Neutrophil (primary cell): ENCODE data around the gene ASB13.
A peak's percentile ranks its signal among the peaks of the same experiment; 100 is the strongest.

Experiments
- H3K27ac ChIP-seq: fragments of 200-600 bp; sonication (generic); 2 replicates; pipeline ENCODE4 v1.5.1; 2016; ENCODE audit warnings: mild to moderate bottlenecking, moderate library complexity
- H3K27me3 ChIP-seq: fragments of 200-600 bp; sonication (generic); 2 replicates; pipeline ENCODE4 v1.6.0; 2016; ENCODE audit warnings: mild to moderate bottlenecking
- H3K36me3 ChIP-seq: fragments of 200-600 bp; sonication (generic); 2 replicates; pipeline ENCODE4 v1.5.1; 2017
- H3K4me1 ChIP-seq, 2 experiments: fragments of 200-600 bp in 1 of 2; sonication (generic) in 1 of 2; 1 replicate in 1 of 2; 2 replicates in 1 of 2; pipeline versions ENCODE4 v1.5.1 to v1.6.1; 2013 to 2016; ENCODE audit warnings: low read depth in 1 of 2, low read length in 1 of 2, mild to moderate bottlenecking in 1 of 2, moderate library complexity in 1 of 2; ENCODE audit not compliant: control insufficient read depth in 1 of 2, insufficient read depth in 1 of 2
- H3K4me3 ChIP-seq, 2 experiments: fragments of 200-600 bp in 1 of 2; sonication (generic) in 1 of 2; 1 replicate in 1 of 2; 2 replicates in 1 of 2; pipeline ENCODE4 v1.5.1; 2013 to 2016; ENCODE audit warnings: low read depth in 1 of 2, low read length in 1 of 2, mild to moderate bottlenecking in 1 of 2, moderate library complexity in 1 of 2
- H3K9me3 ChIP-seq: fragments of 200-600 bp; sonication (generic); 2 replicates; pipeline ENCODE4 v1.5.1; 2016
- CTCF ChIP-seq: fragments of 200-600 bp; sonication (generic); IDR thresholded peaks from 2 replicates; pipeline ENCODE4 v1.5.1; 2016; ENCODE audit warnings: antibody characterized with exemption

The ASB13 gene

GRCh38 chr10:5688587-5688986 is 22.2 kb upstream of the ASB13 start:
- Histone ChIP-seq H3K36me3 (no peaks in the 10 kb centered on the region), H3K27me3 (no peaks in the 10 kb centered on the region), H3K27ac (no peak overlapping the region), H3K4me1 (peaks cover 36 to 37% of the 10 kb centered on the region in 2 experiments), H3K4me3 (no peak overlapping the region), H3K9me3 (no peaks in the 10 kb centered on the region)
- TF ChIP-seq CTCF: no peak

DNA sequence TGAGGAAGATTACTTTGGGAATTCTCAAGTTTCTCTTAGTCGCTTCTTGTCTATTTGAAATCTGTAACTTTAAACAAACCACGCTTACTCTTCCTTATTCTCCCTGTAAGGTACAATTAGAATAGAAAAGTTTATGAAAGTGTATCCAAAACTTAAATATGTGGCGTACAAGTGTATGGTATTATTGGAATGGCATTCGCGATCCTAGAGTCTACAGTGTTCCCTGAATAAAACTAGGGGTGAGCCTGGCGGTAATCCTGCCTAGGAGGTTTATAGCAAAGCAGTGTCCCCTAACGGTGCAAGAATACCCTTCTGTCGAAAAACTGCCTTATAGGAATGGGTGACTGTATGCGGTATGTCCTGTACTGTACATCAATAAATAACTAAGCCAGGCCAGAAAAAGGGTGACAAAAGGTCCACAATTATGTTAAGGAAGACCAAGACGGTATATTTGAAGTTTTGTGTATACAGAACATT is 19.4 kb upstream of the ASB13 start:
- Histone ChIP-seq H3K27ac (peak overlapping the region; percentile 94), H3K9me3 (no peaks in the 10 kb centered on the region), H3K4me1 (peaks cover 19 to 23% of the 10 kb centered on the region in 2 experiments), H3K4me3 (peak overlapping the region; percentile 89 to 94), H3K36me3 (no peaks in the 10 kb centered on the region), H3K27me3 (no peaks in the 10 kb centered on the region)
- no peak for TF ChIP-seq CTCF

DNA sequence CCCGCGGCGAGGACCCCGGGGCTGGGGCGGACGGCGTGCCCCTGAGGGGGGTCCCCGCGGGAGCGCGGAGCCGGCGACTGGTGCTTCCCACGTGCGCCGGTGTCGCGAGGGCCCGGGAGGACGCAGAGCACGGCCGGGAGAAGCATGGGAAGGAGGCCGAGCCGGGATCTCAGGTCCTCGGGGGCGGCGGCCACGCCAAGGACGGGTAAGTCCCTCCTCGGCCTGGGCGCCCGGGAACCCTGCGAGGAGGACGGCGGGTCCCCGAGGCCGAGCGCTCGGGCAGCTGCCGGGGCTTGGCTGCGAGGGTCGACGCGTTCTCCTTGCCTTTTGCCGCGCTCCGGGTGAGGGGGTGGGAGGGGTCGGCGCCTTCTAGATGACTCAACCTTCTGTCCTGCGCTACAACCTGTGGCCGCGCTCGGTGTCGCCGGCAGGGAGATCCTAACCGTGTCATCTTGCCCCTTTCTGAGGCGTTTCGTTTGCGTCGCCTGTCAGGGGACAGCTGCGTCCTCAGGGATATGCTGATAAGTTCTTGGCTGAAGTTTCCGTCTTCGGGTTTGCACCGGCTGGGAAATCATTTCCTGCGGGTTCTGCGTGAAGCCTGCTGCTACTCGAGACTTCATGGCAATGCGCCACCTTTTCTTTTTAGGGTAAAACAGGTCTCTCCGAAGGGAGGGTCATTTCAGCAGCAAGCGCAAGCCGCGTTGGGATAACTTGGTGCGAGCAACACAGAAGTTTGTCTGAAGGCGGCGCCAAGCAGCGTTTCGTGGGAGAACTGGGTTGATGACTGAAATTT is 18.8 kb upstream of the ASB13 start:
- Histone ChIP-seq H3K4me1 (peaks cover 19 to 23% of the 10 kb centered on the region in 2 experiments), H3K27me3 (no peaks in the 10 kb centered on the region), H3K4me3 (peak overlapping the region; percentile 89 to 94), H3K9me3 (no peaks in the 10 kb centered on the region), H3K27ac (peak overlapping the region; percentile 94), H3K36me3 (no peaks in the 10 kb centered on the region)
- peak; percentile 17 for TF ChIP-seq CTCF

DNA sequence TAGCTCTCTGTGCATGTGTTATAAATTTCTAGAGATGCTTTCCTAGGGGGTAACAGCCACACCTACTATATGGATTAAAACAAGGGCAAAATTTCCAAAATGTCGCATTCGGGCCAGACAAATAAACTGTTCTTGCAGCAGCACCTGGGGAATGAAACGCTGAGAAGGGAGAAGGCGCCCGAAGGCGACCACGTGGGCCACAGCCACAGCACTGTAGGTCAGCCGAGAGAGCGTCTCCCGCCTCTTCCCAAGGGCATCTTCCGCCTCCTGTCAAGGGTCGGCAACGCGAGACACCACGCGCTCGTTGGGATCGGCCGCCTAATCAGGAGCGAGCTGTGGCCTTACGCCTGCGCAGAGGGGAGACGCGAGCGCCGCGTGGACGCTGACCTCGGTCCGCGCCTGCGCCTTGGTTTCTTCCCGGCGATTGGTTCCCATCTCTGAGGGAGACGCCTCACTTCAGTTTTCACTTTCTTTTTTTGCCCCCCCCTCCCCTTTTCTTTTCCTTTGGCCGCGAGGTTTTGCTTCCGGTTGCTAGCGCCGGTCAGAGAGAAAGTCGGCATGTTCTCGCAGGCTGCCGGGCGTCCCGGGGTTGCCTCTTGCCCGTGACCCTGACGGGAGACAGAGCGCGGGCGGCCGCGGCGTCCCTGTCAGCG is 18.0 kb upstream of the ASB13 start, which contains the start of gene TASOR2:
Gene TASOR2, plus strand, starts transcription at position 521 of the 653 bp plus-strand sequence. CDS start 35,805 bp downstream, outside the sequence.
- no peak for TF ChIP-seq CTCF
- peak within 1 kb of the TSS; percentile 89 to 94 for H3K4me3 ChIP-seq
- H3K4me1 ChIP-seq: peaks cover 23 to 25% of the 10 kb centered on the region in 2 experiments
- no peaks in the 10 kb centered on the region for H3K9me3 ChIP-seq
- no peaks in the 10 kb centered on the region for H3K36me3 ChIP-seq
- H3K27me3 ChIP-seq: no peaks in the 10 kb centered on the region
- peak within 1 kb of the TSS; percentile 94 for H3K27ac ChIP-seq

- Histone ChIP-seq H3K36me3 (no peaks in the 10 kb centered on the region), H3K9me3 (no peaks in the 10 kb centered on the region), H3K27ac (no peak overlapping the region), H3K4me1 (peaks cover 23 to 35% of the 10 kb centered on the region in 2 experiments), H3K4me3 (no peak overlapping the region), H3K27me3 (no peaks in the 10 kb centered on the region)
- no peak for TF ChIP-seq CTCF
Observed at GRCh38 chr10:5683065-5683464, 16.7 kb upstream of the ASB13 start.
